VCaP (cell line): Measurements from ENCODE around the gene ZNF714.

ENCODE experiments used
- H3K27ac ChIP-seq: fragments of 450-650 bp; 2 replicates; pipeline ENCODE4 v1.5.1; 2017
- TF ChIP-seq, protein P1 (sequence below): fragments of 450-650 bp; conservative IDR thresholded peaks from 2 replicates; pipeline ENCODE4 v1.5.1; 2017; ENCODE audit warnings: mild to moderate bottlenecking, moderate library complexity

Gene ZNF714

DNA sequence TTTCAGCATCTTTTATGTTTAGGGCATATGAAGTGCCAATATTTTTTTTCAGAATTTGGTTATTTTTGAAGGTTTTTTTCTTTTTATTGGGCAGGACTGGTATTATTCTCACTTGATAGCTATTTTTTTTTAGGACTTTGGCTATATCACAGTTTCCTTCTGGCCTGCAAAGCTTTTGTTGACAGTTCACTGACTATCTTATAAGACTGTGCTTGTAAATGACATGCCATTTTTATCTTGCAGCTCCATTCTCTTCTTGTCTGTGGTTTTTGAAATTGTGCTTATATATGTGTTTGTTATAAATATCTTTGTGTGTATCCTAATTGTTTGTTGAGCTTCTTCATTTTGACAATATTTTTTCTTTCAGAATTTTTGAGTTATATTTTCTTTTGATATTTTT is 33.4 kb downstream of the ZNF714 start:
- TF ChIP-seq, protein P1, sequence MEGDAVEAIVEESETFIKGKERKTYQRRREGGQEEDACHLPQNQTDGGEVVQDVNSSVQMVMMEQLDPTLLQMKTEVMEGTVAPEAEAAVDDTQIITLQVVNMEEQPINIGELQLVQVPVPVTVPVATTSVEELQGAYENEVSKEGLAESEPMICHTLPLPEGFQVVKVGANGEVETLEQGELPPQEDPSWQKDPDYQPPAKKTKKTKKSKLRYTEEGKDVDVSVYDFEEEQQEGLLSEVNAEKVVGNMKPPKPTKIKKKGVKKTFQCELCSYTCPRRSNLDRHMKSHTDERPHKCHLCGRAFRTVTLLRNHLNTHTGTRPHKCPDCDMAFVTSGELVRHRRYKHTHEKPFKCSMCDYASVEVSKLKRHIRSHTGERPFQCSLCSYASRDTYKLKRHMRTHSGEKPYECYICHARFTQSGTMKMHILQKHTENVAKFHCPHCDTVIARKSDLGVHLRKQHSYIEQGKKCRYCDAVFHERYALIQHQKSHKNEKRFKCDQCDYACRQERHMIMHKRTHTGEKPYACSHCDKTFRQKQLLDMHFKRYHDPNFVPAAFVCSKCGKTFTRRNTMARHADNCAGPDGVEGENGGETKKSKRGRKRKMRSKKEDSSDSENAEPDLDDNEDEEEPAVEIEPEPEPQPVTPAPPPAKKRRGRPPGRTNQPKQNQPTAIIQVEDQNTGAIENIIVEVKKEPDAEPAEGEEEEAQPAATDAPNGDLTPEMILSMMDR, result no peak
- H3K27ac ChIP-seq, result no peak overlapping the region

DNA sequence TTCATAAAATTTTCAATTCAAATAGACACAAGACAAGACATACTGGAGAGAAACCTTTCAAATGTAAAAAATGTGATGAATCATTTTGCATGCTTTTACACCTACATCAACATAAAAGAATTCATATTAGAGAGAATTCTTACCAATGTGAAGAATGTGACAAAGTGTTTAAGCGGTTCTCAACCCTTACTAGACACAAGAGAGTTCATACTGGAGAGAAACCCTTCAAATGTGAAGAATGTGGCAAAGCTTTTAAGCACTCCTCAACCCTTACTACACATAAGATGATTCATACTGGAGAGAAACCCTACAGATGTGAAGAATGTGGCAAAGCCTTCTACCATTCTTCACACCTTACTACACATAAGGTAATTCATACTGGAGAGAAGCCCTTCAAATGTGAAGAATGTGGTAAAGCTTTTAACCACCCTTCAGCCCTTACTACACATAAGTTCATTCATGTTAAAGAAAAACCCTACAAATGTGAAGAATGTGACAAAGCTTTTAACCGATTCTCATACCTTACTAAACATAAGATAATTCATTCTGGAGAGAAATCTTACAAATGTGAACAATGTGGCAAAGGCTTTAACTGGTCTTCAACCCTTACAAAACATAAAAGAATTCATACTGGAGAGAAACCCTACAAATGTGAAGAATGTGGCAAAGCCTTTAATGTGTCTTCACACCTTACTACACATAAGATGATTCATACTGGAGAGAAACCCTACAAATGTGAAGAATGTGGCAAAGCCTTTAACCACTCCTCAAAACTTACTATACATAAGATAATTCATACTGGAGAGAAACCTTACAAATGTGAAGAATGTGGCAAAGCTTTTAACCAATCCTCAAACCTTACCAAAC is 35.3 kb downstream of the ZNF714 start:
- H3K27ac ChIP-seq, result no peak overlapping the region
- TF ChIP-seq, protein P1, result no peak

DNA sequence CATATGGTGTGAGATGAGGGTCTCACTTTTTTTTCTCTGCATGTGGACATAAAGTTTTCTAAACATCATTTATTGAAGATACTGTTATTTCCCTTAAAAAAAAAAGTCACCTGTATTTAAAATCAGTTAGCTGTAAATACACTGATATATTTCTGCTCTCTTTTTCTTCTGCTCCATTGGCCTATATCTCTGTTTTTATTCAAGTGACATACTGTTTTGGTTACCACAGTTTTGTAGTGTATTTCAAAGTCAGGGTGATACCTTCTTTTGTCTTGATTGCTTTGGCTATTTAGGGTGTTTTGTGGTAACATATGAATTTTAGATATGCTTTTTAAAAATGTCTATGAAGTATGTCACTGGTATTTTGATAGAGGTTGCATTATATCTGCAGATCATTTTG is 44.1 kb downstream of the ZNF714 start:
- no peak overlapping the region for H3K27ac ChIP-seq
- TF ChIP-seq, protein P1, result no peak

DNA sequence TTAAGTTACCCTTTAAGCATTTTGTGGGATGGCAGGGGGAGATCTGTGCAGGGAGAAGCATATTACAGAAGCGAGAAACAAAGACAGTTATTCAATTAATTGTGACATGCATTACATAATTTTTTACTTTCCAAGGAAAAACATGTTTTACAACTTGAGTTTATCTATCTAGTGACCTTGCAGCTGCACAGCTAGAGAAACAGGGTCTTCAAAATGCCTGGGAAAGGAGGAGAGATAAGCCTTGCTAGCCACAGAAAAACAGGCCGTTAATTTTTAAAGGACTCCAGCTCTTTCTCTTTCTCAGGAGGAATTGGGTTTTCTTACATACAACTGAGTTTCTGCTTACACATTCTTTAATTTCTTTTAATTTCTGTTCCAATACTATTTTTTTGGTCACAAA is 45.0 kb downstream of the ZNF714 start:
- H3K27ac ChIP-seq, result no peak overlapping the region
- TF ChIP-seq, protein P1, result no peak

DNA sequence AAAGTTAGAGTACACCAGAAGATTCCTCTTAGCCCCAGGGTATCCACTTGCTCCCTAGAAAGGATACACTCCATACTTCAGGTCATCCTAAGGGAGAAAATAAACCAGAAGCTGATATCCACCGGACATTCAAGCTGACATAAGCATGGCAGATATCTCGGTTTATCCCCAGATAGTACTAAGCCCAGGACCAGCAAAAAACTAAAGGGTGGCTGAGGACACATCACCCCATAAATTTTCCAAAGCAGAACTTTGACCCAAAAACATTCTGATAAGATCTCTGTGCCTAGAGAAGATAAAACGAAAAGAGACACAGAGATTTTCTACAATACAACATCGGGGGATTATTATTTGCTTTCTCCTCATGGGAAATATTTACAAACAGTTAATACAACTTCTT is 45.9 kb downstream of the ZNF714 start:
- TF ChIP-seq, protein P1, result no peak
- peak overlapping the region; percentile 81 for H3K27ac ChIP-seq

DNA sequence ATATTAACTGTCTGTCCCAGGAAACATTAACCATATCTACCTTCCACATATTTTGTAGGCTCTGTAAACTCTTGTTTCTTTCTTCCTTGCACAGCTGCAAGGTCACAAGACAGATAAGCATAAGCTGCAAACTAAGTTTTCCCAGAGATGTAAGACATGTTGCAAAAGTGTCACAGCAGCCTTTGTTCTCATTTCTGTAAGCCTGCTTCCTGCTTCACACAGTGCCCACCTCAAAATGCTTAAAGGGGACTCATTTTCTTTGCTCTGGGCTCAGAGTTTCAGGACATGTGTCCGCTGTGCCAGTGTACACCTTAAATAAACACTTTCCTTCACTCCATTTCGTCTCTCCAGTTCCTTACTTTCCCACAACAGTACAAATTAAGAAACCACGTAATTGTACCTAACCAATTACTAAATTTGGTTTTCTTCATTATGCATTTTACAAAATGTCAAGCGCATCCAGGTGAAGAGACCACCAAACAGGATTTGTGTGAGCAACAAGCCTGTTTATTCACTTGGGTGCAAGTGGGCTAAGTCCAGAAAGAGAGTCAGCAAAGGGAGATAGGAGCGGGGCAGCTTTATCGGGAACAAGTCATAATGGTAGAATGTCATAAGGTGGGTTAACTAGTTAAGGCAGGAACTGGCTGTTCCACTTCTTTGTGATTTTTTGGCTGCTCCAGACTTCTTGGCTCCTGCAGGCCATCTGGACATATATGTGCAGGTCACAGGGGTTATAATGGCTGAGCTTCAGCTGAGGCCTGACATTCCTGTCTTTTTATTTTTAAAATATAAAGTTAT is 47.1 kb downstream of the ZNF714 start:
- TF ChIP-seq, protein P1, result no peak
- H3K27ac ChIP-seq, result peak overlapping the region; percentile 81

DNA sequence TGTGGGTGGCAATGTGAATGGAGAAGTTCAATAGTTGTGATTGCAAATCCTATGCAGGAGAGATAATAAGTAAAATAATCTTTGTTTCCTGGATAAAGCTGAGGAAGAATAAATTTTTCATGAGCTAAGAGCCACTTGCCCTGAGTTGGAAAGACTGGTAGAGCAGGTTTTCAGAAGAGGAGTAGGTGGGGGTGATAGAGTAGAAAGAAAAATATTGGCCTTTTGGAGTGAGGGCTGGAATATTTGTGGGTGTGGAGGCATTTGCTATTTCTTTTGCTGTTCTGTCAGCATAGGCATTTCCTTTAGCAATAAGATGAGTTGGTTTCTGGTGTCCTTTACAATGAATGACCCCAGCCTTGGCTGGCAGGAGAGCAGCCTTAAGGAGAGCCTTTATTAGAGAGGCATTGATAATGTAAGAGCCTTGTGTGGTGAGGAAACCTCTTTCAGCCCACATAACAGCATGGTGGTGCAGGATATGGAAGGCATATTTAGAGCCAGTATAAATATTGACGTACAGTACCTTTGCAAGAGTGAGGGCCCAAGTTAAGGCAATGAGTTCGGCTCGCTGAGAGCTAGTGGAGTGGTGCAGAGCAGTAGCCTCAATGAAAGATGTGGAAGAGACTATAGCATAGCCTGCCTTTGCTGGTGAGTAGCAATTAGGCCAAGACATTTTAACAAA is 48.2 kb downstream of the ZNF714 start:
- TF ChIP-seq, protein P1, result no peak
- H3K27ac ChIP-seq, result peak overlapping the region; percentile 81
